C1 segment of cervical spinal cord (tissue), 14 donors: ENCODE data around the gene TRIM13.
A peak's percentile ranks its signal among the peaks of the same experiment; 100 is the strongest.

Experiments
- DNase-seq, 14 donors: peaks; one replicate each; lab custom pipeline; 2025; lab: John Stamatoyannopoulos, UW

TRIM13 gene

DNA sequence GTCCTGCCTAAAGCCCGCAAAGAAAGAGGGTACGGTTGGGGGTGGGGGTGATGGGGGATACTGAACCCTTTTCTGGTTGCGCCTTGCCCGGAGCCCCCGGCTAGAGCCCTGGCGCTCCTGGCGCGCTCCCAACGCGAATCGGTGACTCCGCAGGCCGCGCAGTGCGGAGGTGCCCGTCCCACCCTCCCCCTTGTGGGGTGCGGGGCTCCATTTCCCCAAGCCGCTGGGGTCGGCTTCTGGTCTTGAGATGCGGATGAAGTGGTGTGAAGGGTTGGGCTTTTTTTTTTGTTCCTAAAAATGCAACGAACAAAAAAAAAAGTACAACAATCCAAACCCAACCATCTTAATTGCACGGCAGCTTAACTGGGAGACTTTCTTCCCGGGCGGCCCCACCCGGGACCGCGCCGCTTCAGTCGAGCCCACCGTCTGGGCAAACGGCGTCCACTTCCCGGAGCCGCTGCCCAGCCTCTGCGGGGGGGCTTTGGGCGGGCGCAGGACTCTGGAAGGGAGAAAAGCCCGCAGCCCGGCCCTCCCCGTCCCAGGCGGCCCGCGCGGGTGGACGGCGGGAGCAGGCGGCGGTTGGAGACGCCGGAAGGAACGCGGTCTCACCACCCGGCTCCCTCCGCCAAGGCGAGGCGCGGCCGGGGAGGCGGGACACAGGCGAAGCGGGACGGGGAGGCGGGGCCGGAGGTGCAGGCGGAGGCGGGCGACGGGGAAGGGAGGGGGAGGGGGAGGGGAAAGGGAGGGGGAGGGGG is 504 bp upstream of the TRIM13 start:
- DNase-seq = peak; percentile 38 to 91 (median 86)

DNA sequence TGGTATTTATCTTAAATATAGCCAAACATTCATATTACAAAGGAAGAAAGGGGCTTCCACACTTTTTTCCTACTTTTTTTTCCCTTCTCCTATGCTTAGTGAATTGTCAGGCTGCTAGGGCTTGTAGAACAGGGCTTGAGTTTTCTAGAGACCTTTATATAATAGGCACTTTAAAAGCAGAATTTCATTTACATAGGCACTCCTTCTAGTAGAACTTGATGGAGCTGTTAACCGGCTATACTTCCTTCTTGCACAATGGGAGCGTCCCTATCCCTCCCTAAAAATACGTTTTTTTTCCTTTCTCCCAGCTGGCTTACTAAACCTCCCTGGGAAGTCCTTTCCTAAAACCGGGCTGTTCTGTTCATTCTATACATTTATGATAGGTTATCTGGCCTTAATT is 1.1 kb downstream of the TRIM13 start:
- no peak for DNase-seq

DNA sequence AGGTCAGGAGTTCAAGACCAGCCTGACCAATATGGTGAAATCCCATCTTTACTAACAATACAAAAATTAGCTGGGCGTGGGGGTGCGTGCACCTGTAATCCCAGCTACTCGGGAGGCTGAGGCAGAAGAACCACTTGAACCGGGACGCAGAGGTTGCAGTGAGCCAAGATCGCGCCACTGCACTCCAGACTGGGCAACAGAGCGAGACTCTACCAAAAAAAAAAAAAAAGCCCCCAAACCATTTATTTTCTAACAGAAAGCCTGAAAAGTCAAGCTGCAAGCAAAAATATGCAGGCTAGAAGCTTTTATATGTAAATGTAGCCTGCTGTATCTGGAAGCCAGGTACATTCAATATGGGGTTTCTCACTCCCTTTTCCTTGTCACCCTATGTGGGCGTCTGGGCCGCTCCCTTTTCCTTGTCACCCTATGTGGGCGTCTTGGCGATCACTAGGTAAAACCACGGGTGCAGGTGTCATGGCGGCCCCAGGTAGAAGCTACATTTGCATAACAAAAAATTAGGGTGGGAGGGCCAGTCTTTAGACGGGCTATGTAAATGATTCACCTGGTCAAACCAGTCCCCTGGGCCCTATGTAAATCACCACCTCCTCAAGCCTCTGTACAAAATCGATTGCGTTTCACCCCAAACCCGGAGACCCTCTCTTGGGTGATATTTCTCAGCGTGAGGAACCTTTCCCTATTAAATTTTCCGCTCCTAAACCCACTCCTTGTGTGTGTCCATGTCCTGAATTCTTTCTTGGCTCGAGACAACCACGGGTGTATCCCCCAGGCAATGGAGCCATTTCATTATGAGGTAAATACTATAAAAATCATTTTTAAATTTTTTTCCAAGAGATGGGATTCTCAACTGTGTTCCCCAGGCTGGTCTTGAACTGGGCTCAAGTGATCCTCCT is 2.1 kb downstream of the TRIM13 start:
- no peak for DNase-seq

DNA sequence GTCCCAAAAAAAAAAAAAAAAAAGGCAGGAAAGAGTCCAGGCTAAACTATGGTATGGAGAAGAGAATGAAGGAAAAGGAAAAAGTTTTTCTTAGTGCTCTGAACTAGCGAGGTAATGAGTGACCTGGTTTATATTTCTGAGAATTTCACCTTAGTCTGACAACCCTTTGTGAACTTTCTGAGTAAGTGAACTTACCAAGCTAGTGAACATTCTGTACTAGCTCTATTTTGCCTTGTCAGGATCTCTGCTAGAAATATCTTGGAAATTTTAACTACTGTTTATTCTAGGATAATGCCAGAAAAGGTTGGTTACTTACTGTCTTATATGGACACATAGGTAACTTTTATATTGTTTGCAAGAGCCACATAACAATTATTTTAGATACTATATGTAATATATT is 4.4 kb downstream of the TRIM13 start:
- DNase-seq = no peak

DNA sequence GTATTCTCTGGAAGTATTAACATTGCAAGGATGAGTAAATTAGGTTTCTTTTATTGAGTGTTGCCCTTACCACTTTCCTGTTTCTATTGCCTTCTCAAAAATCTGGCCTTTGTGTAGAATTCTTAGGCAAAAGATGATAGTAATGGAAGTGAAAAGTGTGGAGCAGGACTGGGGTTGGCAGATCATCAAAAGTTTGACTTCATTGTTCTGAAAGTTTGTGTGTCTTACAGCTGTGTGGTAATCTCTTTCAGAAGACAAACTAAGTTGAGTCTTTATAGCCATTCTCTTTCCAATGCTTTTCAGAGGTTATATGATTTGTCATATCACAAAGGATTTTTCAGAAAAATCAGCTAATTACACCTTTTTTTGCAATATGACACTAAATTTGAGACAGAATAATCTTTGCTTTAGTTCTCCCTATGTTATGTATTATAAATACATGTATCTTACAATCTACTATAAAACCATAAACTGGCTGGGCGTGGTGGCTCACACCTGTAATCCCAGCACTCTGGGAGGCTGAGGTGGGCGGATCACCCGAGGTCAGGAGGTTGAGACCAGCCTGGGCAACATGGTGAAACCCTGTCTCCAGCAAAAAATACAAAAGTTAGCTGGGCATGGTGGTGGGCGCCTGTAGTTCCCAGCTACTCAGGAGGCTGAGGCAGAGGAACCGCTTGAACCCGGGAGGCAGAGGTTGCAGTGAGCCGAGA is 9.7 kb downstream of the TRIM13 start:
- DNase-seq = no peak

DNA sequence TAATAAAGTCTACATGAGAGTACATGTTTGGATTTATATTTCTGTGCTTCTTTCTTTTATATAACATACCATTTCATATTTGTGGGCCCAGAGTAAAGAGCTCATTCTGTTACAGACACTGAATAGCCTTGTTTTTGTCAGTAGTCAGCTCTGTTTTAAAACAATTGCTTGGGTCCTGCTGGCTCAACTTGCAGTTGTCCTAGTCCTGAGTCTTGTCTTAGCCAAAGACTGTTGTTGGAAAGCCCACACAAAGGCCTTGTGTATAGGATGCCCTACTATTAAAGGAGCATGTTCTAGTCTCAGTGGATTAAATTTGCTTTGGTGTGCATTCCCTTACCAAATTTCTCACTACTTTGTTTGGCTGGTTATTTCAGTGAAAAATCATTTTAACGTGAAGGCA is 14.6 kb downstream of the TRIM13 start:
- DNase-seq = no peak

DNA sequence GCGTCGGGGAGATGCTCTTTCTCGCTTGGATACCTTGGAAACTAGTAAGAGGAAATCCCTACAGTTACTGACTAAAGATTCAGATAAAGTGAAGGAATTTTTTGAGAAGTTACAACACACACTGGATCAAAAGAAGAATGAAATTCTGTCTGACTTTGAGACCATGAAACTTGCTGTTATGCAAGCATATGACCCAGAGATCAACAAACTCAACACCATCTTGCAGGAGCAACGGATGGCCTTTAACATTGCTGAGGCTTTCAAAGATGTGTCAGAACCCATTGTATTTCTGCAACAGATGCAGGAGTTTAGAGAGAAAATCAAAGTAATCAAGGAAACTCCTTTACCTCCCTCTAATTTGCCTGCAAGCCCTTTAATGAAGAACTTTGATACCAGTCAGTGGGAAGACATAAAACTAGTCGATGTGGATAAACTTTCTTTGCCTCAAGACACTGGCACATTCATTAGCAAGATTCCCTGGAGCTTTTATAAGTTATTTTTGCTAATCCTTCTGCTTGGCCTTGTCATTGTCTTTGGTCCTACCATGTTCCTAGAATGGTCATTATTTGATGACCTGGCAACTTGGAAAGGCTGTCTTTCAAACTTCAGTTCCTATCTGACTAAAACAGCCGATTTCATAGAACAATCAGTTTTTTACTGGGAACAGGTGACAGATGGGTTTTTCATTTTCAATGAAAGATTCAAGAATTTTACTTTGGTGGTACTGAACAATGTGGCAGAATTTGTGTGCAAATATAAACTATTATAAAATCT is 15.7 kb downstream of the TRIM13 start:
- DNase-seq = no peak

DNA sequence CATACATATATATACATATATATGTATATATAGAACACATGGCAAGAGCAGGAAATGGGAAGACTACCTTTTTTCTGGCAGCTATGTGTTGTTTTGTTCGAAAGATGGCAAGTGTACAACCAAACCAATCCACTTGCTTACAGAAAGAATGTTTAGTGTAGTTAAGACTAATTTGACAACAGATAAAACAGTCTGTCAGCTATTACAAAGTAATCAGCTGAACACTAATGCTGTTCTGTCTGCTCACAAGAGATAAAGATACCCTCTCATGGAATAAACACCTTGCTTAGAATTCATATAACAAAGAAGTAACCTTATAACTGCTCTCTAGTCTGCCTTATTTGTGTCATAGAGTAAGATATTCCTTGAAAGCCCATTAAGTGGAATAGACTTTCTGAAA is 17.5 kb downstream of the TRIM13 start:
- no peak for DNase-seq

DNA sequence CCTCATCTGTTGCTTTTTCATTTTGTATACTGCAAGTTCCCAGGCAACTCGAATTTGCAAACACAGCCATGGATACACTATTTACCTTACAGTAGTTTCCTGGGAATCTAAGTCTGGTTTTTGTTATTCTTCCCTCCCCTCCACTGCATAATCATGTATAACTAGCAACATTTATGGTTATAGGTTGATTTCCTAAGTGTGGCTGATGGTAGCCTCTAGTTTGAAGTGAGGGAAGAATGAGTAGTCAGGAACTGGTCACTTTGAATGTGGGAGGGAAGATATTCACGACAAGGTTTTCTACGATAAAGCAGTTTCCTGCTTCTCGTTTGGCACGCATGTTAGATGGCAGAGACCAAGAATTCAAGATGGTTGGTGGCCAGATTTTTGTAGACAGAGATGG is 18.4 kb downstream of the TRIM13 start, which contains the start of gene KCNRG:
Gene KCNRG (plus strand): TSS at position 187 of the 400 bp plus-strand sequence. CDS start 50 bp downstream, at position 237.
- DNase-seq = no peak

DNA sequence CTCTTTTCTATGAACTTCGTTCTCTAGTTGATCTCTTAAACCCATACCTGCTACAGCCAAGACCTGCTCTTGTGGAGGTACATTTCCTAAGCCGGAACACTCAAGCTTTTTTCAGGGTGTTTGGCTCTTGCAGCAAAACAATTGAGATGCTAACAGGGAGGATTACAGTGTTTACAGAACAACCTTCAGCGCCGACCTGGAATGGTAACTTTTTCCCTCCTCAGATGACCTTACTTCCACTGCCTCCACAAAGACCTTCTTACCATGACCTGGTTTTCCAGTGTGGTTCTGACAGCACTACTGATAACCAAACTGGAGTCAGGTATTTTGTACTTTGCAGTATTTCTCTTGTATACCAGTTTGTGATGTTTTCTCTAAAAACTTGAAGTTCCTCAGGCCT is 18.9 kb downstream of the TRIM13 start:
- DNase-seq = no peak

DNA sequence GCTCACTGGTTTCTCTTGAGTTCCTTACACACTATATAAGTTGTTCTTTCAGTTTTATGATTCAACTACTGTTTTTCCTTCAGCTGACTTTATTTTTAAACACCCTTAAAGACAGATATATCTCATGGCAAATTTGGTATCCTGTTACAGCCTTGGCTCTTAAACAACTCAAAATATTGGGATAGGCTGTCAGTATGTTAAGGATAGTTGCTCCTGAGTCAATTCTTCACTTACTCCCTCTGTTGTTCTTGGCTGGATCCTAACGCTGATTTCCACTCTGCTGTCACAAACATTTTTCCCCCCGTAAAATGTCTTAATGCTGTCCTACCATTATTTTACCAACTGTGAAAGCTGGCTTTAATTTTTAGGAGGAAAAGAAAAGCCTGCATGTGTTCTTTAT is 19.6 kb downstream of the TRIM13 start:
- DNase-seq = no peak

DNA sequence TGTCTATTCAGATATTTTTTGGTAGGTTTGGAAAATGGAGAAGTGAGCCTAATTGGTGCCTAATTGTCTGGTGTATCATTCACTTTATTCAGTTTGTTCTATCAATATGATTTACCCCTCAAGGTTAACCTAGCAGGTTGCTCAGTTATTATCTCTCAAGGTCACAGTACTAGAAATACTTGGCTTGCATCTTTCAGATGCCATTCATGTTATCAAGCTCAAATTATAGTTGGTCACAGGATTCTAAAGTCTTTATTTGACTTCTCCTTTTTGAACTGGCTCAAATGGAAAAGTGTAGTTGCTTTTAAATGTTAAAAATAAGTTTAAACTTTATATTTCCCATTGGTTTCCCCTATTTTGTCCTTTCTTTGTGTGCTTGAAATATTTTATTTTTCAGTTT is 21.0 kb downstream of the TRIM13 start:
- no peak for DNase-seq

DNA sequence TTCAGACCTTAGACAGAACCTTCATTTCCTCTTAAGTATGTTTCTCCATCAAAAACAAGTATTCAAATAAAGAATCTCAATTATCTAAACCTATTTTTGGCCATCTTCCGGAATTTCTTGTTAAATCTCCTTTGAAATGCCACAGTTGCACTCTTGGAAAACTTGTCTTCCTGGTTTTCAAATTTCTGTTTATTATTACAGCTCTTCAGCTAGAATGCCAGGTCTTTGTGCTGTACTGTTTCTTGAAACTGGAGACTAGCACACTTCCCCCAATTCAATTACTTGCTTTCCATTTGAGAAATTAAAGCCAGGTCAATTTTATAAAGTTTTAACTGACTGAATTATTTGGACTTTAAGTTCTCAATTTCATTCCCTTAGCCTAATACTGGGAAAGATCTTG is 28.6 kb downstream of the TRIM13 start:
- DNase-seq = no peak

DNA sequence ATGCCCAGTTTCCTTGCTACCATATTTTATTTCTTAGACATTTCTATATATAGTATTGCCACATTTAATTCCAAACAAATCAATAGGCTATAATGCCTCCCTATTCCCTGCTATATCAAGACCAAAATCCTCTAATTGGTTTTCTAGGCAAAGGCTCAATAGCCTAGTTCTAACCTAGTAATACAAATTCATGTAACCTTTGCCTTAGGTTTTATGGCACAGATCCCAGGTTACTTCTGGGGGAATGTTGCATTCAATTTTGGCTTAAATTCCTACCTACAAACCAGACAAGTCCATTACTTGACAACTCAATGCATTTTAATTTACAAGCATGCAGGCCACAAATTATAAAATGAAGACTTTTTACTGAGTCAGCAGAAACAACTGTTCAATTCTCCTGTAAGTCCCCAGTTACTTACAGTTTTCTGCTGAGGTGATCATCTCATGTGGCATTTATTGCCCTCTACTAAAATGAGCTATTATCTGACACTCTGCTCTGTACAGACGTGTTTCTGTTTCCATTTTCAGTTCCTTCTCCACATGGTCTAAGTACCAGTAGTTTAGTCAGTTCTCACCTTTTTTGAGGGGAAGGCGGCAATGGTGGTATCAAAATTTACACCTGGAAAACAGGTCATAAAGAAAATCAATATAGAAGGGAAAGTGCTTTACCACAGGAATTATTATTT is 30.1 kb downstream of the TRIM13 start:
- DNase-seq = no peak

DNA sequence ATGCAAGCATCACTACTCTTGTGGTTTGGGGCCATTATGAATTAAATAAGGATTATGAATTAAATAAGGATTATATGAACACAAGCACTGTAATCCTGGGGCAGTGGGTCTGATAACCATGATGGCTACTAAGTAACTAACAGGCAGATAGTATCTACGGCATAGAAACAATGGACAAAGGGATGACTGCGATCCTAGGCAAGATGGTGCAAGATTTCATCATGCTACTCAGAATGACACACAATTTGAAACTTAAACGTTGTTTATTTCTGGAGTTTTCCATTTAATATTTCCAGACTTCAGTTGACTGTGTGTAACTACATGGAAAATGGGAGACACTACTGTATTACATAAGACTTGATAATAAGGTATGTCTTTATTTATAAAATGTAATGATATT is 33.5 kb downstream of the TRIM13 start:
- DNase-seq = no peak

DNA sequence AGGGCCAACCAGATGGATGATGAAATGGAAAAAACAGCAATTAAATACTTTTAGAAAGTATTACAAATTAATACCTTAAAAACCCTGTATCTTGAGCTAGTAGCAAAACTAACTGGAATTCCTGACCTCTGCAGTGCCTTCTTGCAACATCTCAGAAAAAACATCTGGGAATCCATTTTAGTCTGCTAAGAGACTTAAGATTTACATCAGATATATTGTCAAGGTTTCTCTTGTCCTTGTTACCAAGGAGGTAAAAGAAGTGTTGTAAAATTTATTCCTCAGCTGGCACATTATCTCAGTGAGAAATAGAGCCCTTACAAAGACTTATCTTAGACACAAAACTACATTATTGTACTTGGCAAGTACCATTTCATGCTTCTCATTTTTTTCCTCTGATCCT is 36.9 kb downstream of the TRIM13 start:
- no peak for DNase-seq

DNA sequence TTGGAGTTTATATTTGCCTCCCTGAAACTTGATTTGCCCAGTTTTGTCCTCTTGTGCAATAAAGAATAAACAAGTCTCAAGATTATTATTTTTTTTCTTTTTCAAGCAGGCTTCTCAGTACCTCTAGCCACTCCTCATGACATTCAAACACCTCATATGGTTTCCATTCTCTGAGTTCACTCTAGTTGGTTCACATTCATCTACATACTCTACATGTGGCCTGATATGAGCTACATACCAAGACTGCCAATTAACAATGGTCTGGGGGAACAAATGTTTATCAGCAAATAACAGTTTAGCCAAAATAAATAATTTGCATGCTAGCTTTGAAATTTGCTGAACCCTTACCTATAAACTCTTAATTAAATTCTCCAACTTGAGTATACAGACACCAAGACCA is 40.9 kb downstream of the TRIM13 start:
- no peak for DNase-seq

DNA sequence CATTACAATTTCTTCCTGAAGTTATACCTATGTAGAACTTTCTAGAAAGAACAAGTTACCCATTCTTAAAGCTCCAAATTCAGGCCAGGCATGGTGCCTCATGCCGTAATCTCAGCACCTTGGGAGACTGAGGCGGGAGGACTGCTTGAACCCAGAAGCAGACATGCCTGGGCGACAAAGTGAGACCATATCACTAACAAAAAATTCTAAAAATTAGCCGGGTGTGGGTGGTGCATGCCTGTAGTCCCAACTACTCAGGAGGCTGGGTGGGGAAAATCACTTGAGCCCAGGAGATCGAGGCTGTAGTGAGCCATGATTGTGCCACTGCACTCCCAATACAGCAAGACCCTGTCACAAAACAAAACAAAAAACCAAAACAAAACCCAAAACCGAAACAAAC is 41.4 kb downstream of the TRIM13 start:
- DNase-seq = no peak

DNA sequence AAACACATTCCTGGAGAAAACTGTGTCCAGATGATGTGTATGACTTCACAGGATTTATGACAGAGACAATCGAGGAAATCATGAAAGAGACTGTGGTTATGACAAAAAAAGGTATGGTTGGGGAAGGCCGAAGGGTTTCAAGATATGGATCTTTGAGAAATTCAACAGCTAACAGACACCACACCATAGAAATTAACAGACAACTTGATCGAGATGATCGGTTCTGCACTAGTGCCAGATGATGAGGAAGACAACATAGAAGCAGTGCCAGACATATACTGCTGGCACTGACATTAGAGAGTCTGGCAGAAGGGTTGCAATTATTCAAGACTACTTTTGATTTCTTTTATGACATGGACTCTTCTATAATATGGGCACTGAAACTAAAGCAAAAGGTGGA is 55.6 kb downstream of the TRIM13 start:
- no peak for DNase-seq

DNA sequence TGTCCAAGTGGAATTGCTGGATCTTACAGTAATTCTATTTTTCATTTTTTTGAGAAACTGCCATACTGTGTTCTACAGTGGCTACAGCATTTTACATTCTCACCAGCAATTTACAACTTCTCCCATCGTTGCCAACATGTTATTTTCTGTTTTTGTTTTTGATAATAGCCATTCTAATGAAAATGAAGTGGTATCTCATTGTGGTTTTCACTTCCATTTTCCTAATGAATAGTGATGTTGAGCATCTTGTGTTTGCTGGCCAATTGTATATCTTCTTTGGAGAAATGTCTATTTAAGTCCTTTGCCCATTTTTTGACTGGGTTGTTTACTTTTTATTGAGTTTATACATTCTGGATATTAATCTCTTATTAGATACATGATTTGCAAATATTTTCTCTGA is 57.0 kb downstream of the TRIM13 start:
- no peak for DNase-seq

DNA sequence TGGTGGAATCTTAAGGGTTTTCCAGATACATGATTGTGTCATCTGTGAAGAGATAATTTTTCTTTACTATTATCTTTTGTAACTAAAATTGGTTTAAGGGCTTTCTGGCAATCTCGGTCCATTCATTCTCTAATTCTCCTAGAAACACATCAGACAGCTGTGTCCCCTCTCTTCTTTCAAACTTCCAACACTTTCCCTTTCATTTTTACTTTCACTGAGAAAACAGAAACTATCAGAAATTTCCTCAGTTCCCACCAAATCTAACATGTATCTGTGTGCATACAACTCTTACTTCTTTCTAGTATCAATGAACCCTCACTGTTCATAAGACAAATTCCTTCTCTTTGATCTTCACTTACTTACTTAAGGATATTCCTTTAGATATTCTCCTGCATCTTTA is 58.6 kb downstream of the TRIM13 start:
- no peak for DNase-seq
